ENCODE results near the gene RTKN. TPM values are rescaled to one million over a fixed set of nuclear protein-coding genes. Genes with fewer than 3 reads are reported as not detected.

Gene RTKN
- total and polyA plus RNA-seq, 9 of the 15 experiments (the other 6 are each of a cell fraction or from before 2014, with no cell fraction given) = 0.14 to 6.9 (median 3.6) TPM

GRCh38 chr2:74482801-74483674, 41.3 kb upstream of the RTKN start, which contains the start of the genes CCDC142 and TTC31 (continued):
- TF ChIP-seq ARID3A (IDR thresholded peaks at IDR 0.05; ENCODE audit: borderline replicate concordance, low read depth, low read length) = 0 out of 2 replicates have a peak, but pooled peaks have one; percentile 48
- peak; percentile 87 for TF ChIP-seq E2F8 (IDR thresholded peaks at IDR 0.05; ENCODE audit: low read depth, partially characterized antibody)
- 0 out of 2 replicates have a peak, but pooled peaks have one; percentile 42 for TF ChIP-seq ZNF766 (CRISPR knock-in tag; conservative IDR thresholded peaks at IDR 0.05)
- no peak for TF ChIP-seq E2F5 (CRISPR knock-in tag; IDR thresholded peaks at IDR 0.05)
- TF ChIP-seq DMBX1 (CRISPR knock-in tag; IDR thresholded peaks at IDR 0.05; ENCODE audit: borderline replicate concordance) = peak; percentile 26; the same call in 1 of the 2 replicates
- TF ChIP-seq SREBF2 (CRISPR knock-in tag; IDR thresholded peaks at IDR 0.05) = peak; percentile 90; the same call in 1 of the 2 replicates
- TF ChIP-seq TGIF2 (CRISPR knock-in tag; IDR thresholded peaks at IDR 0.05) = 0 out of 2 replicates have a peak, but pooled peaks have one; percentile 70
- peak; percentile 12; the same call in 1 of the 2 replicates for TF ChIP-seq POLR2H (tag; IDR thresholded peaks at IDR 0.05; ENCODE audit: low read depth)
- peak; percentile 83 for TF ChIP-seq TAF1 (IDR thresholded peaks at IDR 0.05; ENCODE audit: control insufficient read depth, extremely low read depth, insufficient read depth, low read length, severe bottlenecking)
- TF ChIP-seq RERE (CRISPR knock-in tag; IDR thresholded peaks at IDR 0.05; ENCODE audit: borderline replicate concordance) = peak; percentile 86; the same call in 1 of the 2 replicates
- peak; percentile 7 to 64; a peak in 1 of 4 replicates for TF ChIP-seq TBL1XR1 (IDR thresholded peaks at IDR 0.05; ENCODE audit: low read length in 2 of 2)

Data from K562 (cell line).